Tibial nerve (tissue), 4 donors: ENCODE data around the gene ZNF674. TPM values are rescaled to one million over a fixed set of nuclear protein-coding genes. Genes with fewer than 3 reads are reported as not detected.

ENCODE experiments used
- DNase-seq, 2 donors: peaks; one replicate each; pipeline ENCODE4 v3.0.0-alpha.2; 2019; ENCODE audit warnings: low spot score in 2 of 2
- H3K27ac ChIP-seq, 4 donors: fragments of 200-600 bp; sonication (generic) in 3 of 4; one replicate each; pipeline ENCODE4 v1.5.1; 2017 to 2019; ENCODE audit warnings: mild to moderate bottlenecking in 1 of 4
- H3K27me3 ChIP-seq, 2 donors: fragments of 200-600 bp; sonication (generic) in 1 of 2; one replicate each; pipeline versions ENCODE4 v1.5.1 to v1.6.0; 2017 to 2019
- H3K36me3 ChIP-seq, 3 donors: fragments of 200-600 bp; sonication (generic); one replicate each; pipeline ENCODE4 v1.5.1; 2018 to 2019
- H3K4me1 ChIP-seq, 4 donors: fragments of 200-600 bp; sonication (generic) in 3 of 4; one replicate each; pipeline ENCODE4 v1.5.1; 2017 to 2019
- H3K4me3 ChIP-seq, 4 donors: fragments of 200-600 bp; sonication (generic) in 3 of 4; one replicate each; pipeline ENCODE4 v1.5.1; 2017 to 2019; ENCODE audit warnings: mild to moderate bottlenecking in 1 of 4, moderate library complexity in 1 of 4
- H3K9me3 ChIP-seq, 4 donors: fragments of 200-600 bp; sonication (generic) in 3 of 4; one replicate each; pipeline ENCODE4 v1.5.1; 2017 to 2019
- EP300 ChIP-seq, 2 donors: sonication (generic); formaldehyde crosslinking; IDR thresholded peaks; one replicate each; pipeline ENCODE4 v1.6.1; 2017; ENCODE audit warnings: antibody characterized with exemption in 2 of 2, mild to moderate bottlenecking in 1 of 2
- POLR2A ChIP-seq, 2 donors: fragments of 450-650 bp; IDR thresholded peaks; one replicate each; pipeline ENCODE4 v1.6.1; 2017; ENCODE audit warnings: antibody characterized with exemption in 2 of 2, mild to moderate bottlenecking in 2 of 2, moderate library complexity in 2 of 2
- WGBS, 2 donors: methylation state at CpG; one replicate each; pipeline ENCODE4 v1.1.5; 2018; 5-methylcytosine and 5-hydroxymethylcytosine counted together
- total RNA-seq, 4 donors: library from RNA; depleted of rRNA; stranded (reverse); fragments of >200 nt; gene quantifications; one replicate each; pipeline ENCODE4 v1.1.0, GENCODE V29; 2016
- TF ChIP-seq, protein P1 (sequence below), 5 experiments: fragments of 200-600 bp in 3 of 5; fragments of 450-650 bp in 2 of 5; sonication (generic) in 3 of 5; IDR thresholded peaks; one replicate each; pipeline ENCODE4 v1.5.1; 2016 to 2019; ENCODE audit warnings: antibody characterized with exemption in 5 of 5, mild to moderate bottlenecking in 3 of 5, moderate library complexity in 2 of 5

Gene ZNF674
- total RNA-seq, 4 donors from 2014 or later, result 3.1 to 16.2 (median 4.6) TPM

DNA sequence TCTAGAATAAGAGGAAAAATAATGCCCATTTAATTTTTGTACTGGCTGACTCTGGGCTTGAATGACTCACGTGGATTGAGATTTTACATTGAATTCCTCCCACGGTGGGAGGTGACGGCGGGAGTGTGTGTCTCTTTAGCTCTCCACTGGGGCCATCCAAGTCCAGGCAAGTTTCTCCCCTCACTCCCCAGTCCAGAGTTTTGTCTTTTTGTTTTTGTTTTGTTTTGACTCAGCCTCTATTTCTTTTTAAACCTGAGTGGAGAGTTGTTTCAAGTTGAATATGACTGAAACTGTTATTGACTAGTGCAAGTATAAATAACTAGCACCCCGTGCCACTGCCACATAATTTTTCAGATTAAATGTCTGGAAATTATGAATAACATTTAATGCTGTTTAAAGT is 41.9 kb upstream of the ZNF674 start:
- Histone ChIP-seq H3K27me3 (no peaks in the 10 kb centered on the region), H3K4me3 (no peak overlapping the region), H3K27ac (peak overlapping the region in 1 of 4 donors; percentile 49), H3K9me3 (no peaks in the 10 kb centered on the region), H3K4me1 (peaks cover 0 to 37% (median 0%) of the 10 kb centered on the region in 4 donors), H3K36me3 (no peaks in the 10 kb centered on the region)
- no peak for TF ChIP-seq POLR2A (IDR thresholded peaks at IDR 0.05)
- TF ChIP-seq, protein P1, sequence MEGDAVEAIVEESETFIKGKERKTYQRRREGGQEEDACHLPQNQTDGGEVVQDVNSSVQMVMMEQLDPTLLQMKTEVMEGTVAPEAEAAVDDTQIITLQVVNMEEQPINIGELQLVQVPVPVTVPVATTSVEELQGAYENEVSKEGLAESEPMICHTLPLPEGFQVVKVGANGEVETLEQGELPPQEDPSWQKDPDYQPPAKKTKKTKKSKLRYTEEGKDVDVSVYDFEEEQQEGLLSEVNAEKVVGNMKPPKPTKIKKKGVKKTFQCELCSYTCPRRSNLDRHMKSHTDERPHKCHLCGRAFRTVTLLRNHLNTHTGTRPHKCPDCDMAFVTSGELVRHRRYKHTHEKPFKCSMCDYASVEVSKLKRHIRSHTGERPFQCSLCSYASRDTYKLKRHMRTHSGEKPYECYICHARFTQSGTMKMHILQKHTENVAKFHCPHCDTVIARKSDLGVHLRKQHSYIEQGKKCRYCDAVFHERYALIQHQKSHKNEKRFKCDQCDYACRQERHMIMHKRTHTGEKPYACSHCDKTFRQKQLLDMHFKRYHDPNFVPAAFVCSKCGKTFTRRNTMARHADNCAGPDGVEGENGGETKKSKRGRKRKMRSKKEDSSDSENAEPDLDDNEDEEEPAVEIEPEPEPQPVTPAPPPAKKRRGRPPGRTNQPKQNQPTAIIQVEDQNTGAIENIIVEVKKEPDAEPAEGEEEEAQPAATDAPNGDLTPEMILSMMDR (IDR thresholded peaks at IDR 0.05), result no peak
- no peak for TF ChIP-seq EP300 (IDR thresholded peaks at IDR 0.05)
- 54 to 56% methylated on average over 5 of the region's 5 CpGs for WGBS, 2 donors
- DNase-seq, result no peak

GRCh38 chrX:46584736-46585135 is 39.5 kb upstream of the ZNF674 start:
- Histone ChIP-seq H3K27ac (no peak overlapping the region), H3K27me3 (no peaks in the 10 kb centered on the region), H3K4me1 (peaks cover 0 to 37% (median 0%) of the 10 kb centered on the region in 4 donors), H3K4me3 (no peak overlapping the region), H3K9me3 (no peaks in the 10 kb centered on the region), H3K36me3 (no peaks in the 10 kb centered on the region)
- DNase-seq, result no peak
- WGBS, 2 donors, result 57 to 67% methylated on average over 2 of the region's 2 CpGs
- no peak for TF ChIP-seq POLR2A (IDR thresholded peaks at IDR 0.05)
- TF ChIP-seq, protein P1 (IDR thresholded peaks at IDR 0.05), result no peak
- no peak for TF ChIP-seq EP300 (IDR thresholded peaks at IDR 0.05)

GRCh38 chrX:46582966-46583365 is 37.7 kb upstream of the ZNF674 start:
- peak in 1 of 2 donors; percentile 69 for TF ChIP-seq EP300 (IDR thresholded peaks at IDR 0.05)
- no peak for TF ChIP-seq POLR2A (IDR thresholded peaks at IDR 0.05)
- DNase-seq, result peak in 1 of 2 donors; percentile 35
- H3K27ac ChIP-seq, result peak overlapping the region in 2 of 4 donors; percentile 64 to 69
- 0 to 18% methylated on average over 1 of the region's 1 CpG for WGBS, 2 donors
- peaks cover 0 to 26% (median 0%) of the 10 kb centered on the region in 4 donors for H3K4me1 ChIP-seq
- no peak overlapping the region for H3K4me3 ChIP-seq
- H3K9me3 ChIP-seq, result no peaks in the 10 kb centered on the region
- no peaks in the 10 kb centered on the region for H3K36me3 ChIP-seq
- H3K27me3 ChIP-seq, result no peaks in the 10 kb centered on the region

- H3K4me3 ChIP-seq, result no peak overlapping the region
- no peak for DNase-seq
- peak overlapping the region in 3 of 4 donors; percentile 26 to 69 (median 64) for H3K27ac ChIP-seq
- peaks cover 0 to 20% (median 0%) of the 10 kb centered on the region in 4 donors for H3K4me1 ChIP-seq
- no peaks in the 10 kb centered on the region for H3K9me3 ChIP-seq
- H3K36me3 ChIP-seq, result no peaks in the 10 kb centered on the region
- H3K27me3 ChIP-seq, result no peaks in the 10 kb centered on the region
- TF ChIP-seq, protein P1 (IDR thresholded peaks at IDR 0.05), result no peak
- TF ChIP-seq EP300 (IDR thresholded peaks at IDR 0.05), result no peak
- no peak for TF ChIP-seq POLR2A (IDR thresholded peaks at IDR 0.05)
- 34 to 49% methylated on average over 3 of the region's 3 CpGs for WGBS, 2 donors
Measured at GRCh38 chrX:46582325-46582724, 37.1 kb upstream of the ZNF674 start.

- H3K4me1 ChIP-seq, result peaks cover 0 to 19% (median 0%) of the 10 kb centered on the region in 4 donors
- H3K27me3 ChIP-seq, result no peaks in the 10 kb centered on the region
- 95 to 97% methylated on average over 6 of the region's 6 CpGs for WGBS, 2 donors
- H3K36me3 ChIP-seq, result no peaks in the 10 kb centered on the region
- no peak overlapping the region for H3K27ac ChIP-seq
- no peak for TF ChIP-seq POLR2A (IDR thresholded peaks at IDR 0.05)
- no peak for TF ChIP-seq EP300 (IDR thresholded peaks at IDR 0.05)
- TF ChIP-seq, protein P1 (IDR thresholded peaks at IDR 0.05), result no peak
- no peak for DNase-seq
- H3K4me3 ChIP-seq, result no peak overlapping the region
- H3K9me3 ChIP-seq, result no peaks in the 10 kb centered on the region
Measured at GRCh38 chrX:46580613-46581012, 35.4 kb upstream of the ZNF674 start.

- no peak overlapping the region for H3K4me3 ChIP-seq
- peaks cover 0 to 27% (median 0%) of the 10 kb centered on the region in 4 donors for H3K4me1 ChIP-seq
- H3K27ac ChIP-seq, result no peak overlapping the region
- no peaks in the 10 kb centered on the region for H3K27me3 ChIP-seq
- TF ChIP-seq, protein P1 (IDR thresholded peaks at IDR 0.05), result no peak
- TF ChIP-seq EP300 (IDR thresholded peaks at IDR 0.05) (no peak), POLR2A (IDR thresholded peaks at IDR 0.05) (no peak)
- H3K36me3 ChIP-seq, result no peaks in the 10 kb centered on the region
- WGBS, 2 donors, result 97 to 100% methylated on average over 1 of the region's 1 CpG
- H3K9me3 ChIP-seq, result no peaks in the 10 kb centered on the region
- DNase-seq, result no peak
Measured at GRCh38 chrX:46579250-46579649, 34.0 kb upstream of the ZNF674 start.
